GM12874 (cell line): ENCODE results near the gene POLE.

Source experiments
- TF ChIP-seq, protein P1 (sequence below): IDR thresholded peaks from 2 replicates; pipeline ENCODE4 v1.5.1; 2011; ENCODE audit warnings: low read depth, mild to moderate bottlenecking, control low read depth, low read length, moderate library complexity; ENCODE audit not compliant: insufficient read depth

Gene POLE

DNA sequence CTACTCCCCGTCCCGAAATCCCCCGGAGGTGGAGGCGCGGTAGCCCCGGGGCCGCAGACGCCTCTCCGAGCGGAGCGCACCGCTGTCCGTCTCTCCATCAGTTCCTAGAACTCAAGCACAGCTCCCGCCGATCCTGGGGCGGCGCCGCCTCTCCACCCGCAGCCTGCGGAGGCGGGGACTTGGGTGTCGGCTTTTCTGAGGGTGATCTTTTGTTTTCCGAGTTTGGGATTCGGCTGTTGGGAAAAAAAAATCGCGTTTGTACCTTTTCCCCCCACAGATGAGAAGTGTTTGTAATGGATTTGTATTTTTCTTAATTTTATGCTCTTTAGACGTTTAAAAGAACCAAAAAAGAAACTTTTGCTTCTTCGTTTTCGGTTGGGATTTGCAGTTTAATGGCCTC lies 103.4 kb downstream of the POLE start:
- TF ChIP-seq, protein P1, sequence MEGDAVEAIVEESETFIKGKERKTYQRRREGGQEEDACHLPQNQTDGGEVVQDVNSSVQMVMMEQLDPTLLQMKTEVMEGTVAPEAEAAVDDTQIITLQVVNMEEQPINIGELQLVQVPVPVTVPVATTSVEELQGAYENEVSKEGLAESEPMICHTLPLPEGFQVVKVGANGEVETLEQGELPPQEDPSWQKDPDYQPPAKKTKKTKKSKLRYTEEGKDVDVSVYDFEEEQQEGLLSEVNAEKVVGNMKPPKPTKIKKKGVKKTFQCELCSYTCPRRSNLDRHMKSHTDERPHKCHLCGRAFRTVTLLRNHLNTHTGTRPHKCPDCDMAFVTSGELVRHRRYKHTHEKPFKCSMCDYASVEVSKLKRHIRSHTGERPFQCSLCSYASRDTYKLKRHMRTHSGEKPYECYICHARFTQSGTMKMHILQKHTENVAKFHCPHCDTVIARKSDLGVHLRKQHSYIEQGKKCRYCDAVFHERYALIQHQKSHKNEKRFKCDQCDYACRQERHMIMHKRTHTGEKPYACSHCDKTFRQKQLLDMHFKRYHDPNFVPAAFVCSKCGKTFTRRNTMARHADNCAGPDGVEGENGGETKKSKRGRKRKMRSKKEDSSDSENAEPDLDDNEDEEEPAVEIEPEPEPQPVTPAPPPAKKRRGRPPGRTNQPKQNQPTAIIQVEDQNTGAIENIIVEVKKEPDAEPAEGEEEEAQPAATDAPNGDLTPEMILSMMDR, result no peak

DNA sequence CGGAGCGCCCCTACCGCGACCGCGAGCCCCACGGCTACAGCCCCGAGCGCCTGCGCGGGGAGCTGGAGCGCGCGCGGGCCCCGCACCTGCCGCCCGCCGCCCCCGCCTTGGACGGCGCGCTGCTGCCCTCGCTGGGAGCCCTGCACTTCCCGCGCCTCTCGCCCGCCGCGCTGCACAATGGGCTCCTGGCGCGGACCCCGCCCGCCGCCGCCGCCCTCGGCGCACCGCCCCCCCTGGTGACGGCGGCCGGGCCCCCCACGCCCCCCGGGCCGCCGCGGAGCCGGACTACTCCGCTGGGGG lies 103.8 kb downstream of the POLE start:
- TF ChIP-seq, protein P1, result no peak

DNA sequence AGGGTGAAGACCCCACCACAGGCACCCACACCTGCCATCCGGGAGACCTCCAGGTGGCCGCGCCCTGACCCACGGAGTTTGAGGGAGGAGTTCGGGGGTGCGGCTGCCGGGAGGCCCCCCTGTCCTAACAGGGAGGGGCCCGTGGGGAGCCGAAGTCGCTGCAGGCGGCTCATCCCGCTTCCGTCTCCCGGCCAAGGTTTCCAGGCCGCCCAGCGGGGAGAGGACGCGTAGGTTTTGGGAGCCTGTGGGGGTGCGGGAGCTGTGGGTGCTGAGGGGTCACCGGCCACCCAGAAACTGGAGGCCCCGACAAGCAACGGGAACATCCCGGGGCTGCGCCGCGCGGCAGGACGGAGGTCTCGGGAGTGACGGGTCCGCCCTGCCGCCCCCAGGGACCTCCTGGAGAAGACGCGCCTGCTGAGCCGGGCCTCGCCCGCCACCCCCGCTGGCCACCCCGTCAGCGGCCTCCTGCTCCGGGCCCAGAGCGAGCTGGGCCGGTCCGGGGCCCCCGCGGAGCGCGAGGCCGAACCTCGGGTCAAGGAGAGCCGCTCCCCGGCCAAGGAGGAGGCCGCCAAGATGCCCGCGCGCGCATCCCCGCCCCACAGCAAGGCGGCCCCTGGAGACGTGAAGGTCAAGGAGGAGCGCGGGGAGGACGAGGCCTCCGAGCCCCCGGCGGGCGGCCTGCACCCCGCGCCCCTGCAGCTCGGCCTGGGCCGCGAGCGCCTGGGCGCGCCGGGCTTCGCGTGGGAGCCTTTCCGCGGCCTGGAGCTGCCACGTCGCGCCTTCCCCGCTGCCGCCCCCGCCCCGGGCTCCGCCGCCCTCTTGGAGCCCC lies 104.3 kb downstream of the POLE start:
- TF ChIP-seq, protein P1, result no peak

DNA sequence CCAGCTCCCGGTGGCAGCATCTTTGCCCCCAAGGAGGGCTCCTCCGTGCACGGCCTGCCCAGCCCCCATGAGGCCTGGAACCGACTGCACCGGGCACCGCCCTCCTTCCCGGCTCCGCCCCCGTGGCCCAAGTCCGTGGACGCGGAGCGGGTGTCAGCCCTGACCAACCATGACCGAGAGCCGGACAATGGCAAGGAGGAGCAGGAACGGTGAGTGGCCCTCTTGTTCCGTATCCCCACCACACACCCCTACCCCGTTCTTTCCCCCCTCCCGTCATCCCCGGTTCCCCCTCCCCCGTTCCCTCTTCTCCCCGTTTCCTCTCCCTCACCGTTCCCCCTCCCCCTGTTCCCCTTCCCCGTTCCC lies 105.1 kb downstream of the POLE start:
- TF ChIP-seq, protein P1, result no peak

DNA sequence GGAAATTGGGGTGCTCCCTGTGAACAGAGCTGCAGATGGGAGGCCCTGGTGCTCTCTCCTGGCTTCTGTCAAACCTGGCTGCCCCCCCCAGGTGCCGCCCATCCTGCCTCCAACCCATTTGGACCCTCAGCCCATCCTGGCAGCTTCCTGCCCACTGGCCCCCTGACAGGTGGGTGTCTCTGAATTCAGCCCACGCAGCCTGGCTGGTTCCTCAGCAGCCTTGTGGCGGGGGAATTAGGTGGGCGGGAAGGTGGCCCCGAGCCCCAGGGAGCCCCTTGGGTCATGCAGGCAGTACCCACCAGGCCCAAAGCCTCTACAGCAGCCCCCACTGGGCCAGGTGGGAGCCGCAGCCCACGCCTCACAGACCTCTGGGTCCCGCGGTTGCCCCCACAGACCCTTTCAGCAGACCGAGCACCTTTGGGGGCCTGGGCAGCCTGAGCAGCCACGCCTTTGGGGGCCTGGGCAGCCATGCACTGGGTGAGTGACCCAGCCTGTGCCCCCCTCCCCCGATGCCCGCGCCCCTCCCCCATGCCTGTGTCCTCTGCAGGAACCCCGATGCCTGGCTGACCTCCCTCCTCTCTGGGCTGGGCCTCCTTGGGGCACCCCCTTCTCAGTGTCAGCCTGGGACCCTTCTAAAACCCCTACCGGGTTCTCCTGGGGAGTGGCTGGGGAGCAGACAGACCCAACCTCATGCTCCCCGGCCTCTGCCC lies 105.6 kb downstream of the POLE start:
- TF ChIP-seq, protein P1, result no peak

DNA sequence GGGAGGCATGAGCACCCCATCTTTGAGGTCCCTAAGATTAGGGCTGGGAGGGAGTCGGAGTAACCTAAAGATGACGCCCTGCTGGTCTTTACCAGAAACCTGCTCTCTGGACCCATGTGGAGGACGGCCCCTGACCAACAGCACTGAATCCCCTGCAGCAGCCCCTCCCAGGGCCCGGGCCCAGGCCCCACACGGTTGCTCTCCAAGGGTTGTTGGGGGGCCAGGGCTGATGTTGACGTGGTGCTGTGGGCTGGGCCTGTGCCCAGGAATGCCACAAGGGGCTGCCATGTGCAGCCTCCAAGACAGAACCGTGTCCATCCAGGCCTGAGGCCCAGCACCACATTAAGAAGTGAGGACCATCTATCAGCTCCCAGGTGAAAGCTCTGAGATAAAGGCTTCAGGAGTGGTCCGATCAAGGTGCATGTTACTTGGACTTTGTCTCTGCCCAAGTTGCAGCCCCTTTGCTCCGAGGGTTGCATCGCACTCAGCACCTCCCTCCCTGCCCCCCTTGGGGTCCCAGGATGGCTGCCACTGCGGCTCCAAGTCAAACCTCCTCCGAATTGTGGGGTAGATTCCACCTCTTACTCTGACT lies 106.3 kb downstream of the POLE start:
- TF ChIP-seq, protein P1, result no peak

DNA sequence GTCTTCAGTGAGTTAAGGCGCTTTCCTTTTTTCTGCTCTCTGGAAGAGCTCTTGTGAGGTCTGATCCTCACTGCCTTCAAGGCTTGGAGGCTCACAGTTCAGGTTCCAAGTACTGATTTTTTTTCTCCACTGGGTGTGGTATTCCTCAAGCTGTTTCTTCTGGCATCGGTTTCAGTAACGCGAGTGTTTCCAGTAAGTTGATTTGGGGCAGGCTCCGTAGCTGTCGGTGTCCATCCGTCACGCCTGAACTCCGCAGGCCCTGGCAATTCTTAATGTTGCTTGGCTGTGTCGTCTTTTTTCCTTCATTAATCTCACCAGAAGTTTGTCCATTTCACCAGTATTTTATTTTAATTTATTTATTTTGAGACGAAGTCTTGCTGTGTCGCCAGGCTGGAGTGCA lies 107.4 kb downstream of the POLE start:
- TF ChIP-seq, protein P1, result no peak
